Colonic mucosa (tissue), 4 donors: ENCODE data around the gene CEP76. TPM values are rescaled to one million over a fixed set of nuclear protein-coding genes. Genes with fewer than 3 reads are reported as not detected.

ENCODE experiments used
- DNase-seq: peaks from one replicate; pipeline ENCODE4 v3.0.0-alpha.2; 2020
- H3K27ac ChIP-seq: fragments of 200-600 bp; one replicate; pipeline ENCODE4 v1.8.0; 2021
- H3K27me3 ChIP-seq: fragments of 200-600 bp; one replicate; pipeline ENCODE4 v1.8.0; 2021
- H3K36me3 ChIP-seq: fragments of 200-600 bp; one replicate; pipeline ENCODE4 v1.8.0; 2021
- H3K4me1 ChIP-seq: fragments of 200-600 bp; one replicate; pipeline ENCODE4 v1.8.0; 2021; ENCODE audit warnings: mild to moderate bottlenecking
- H3K4me3 ChIP-seq: fragments of 200-600 bp; one replicate; pipeline ENCODE4 v1.8.0; 2021
- H3K9ac ChIP-seq, 2 donors: one replicate each; pipeline ENCODE4 v1.7.0; 2013; ENCODE audit warnings: control low read depth in 2 of 2, low read depth in 2 of 2, low read length in 2 of 2
- H3K9me3 ChIP-seq: fragments of 200-600 bp; one replicate; pipeline ENCODE4 v1.8.0; 2021
- CTCF ChIP-seq: fragments of 200-600 bp; IDR thresholded peaks from one replicate; pipeline ENCODE4 v1.8.0; 2022; ENCODE audit warnings: antibody characterized with exemption, mild to moderate bottlenecking
- intact Hi-C: fragments of 100-400 bp; cut with DNase I; formaldehyde crosslinking; loops from one replicate; pipeline ENCODE4 v1.14.1; 2022
- total RNA-seq, 2 donors: library from RNA; stranded (reverse); fragmentation: NEBNext Ultra II Directional in 1 of 2; extraction: Animal tissue kit (Norgen Biotek cat#: 25700) in 1 of 2; gene quantifications; one replicate each; pipeline ENCODE4 v1.2.1, GENCODE V29; 2021
- donor health status: healthy.
- donor health status: DM: no; HTN: no; CAD: no.
- donor health status: DM: no; HTN: no; CAD: no.

The CEP76 gene
- total RNA-seq, 2 donors from 2014 or later = 4.7 to 10.7 TPM

- intact Hi-C loops = no loop called here
- H3K27ac ChIP-seq = peak within 1 kb of the TSS; percentile 80
Observed at GRCh38 chr18:12657684-12658425, 44.7 kb downstream of the CEP76 start, which contains the start of gene SPIRE1. TSS of gene SPIRE1 (minus strand) at chr18:12658107. CDS start at chr18:12657866, 241 bp downstream.

GRCh38 chr18:12656938-12657683, 45.4 kb downstream of the CEP76 start:
- no peaks in the 10 kb centered on the region for H3K4me1 ChIP-seq
- DNase-seq = no peak
- H3K36me3 ChIP-seq = no peaks in the 10 kb centered on the region
- H3K4me3 ChIP-seq = peak overlapping the region; percentile 69
- H3K9me3 ChIP-seq = no peaks in the 10 kb centered on the region
- no peaks in the 10 kb centered on the region for H3K27me3 ChIP-seq
- intact Hi-C loops = no loop called here
- H3K9ac ChIP-seq = peak overlapping the region; percentile 61
- no peak for TF ChIP-seq CTCF
- H3K27ac ChIP-seq = peak overlapping the region; percentile 80

More at GRCh38 chr18:12657684-12658425, 44.7 kb downstream of the CEP76 start, which contains the start of gene SPIRE1:
- peak; percentile 68 for DNase-seq
- peak within 1 kb of the TSS; percentile 69 for H3K4me3 ChIP-seq
- H3K9ac ChIP-seq = peak within 1 kb of the TSS; percentile 61
- H3K27me3 ChIP-seq = no peaks in the 10 kb centered on the region
- no peaks in the 10 kb centered on the region for H3K9me3 ChIP-seq
- H3K4me1 ChIP-seq = no peaks in the 10 kb centered on the region
- no peaks in the 10 kb centered on the region for H3K36me3 ChIP-seq
- TF ChIP-seq CTCF = no peak

- Histone ChIP-seq H3K9ac (peak overlapping the region; percentile 61), H3K9me3 (no peaks in the 10 kb centered on the region), H3K4me3 (peak overlapping the region; percentile 69), H3K27me3 (no peaks in the 10 kb centered on the region), H3K4me1 (no peaks in the 10 kb centered on the region), H3K27ac (peak overlapping the region; percentile 80), H3K36me3 (no peaks in the 10 kb centered on the region)
- TF ChIP-seq CTCF = no peak
- DNase-seq = no peak
- intact Hi-C loops = no loop called here
Observed at GRCh38 chr18:12656605-12656937, 46.0 kb downstream of the CEP76 start.

- Histone ChIP-seq H3K9me3 (no peaks in the 10 kb centered on the region), H3K4me1 (no peaks in the 10 kb centered on the region), H3K9ac (no peak overlapping the region), H3K36me3 (no peaks in the 10 kb centered on the region), H3K27ac (no peak overlapping the region), H3K27me3 (no peaks in the 10 kb centered on the region), H3K4me3 (no peak overlapping the region)
- TF ChIP-seq CTCF = no peak
- intact Hi-C loops = no loop called here
- no peak for DNase-seq
Observed at GRCh38 chr18:12654971-12655370, 47.6 kb downstream of the CEP76 start.

GRCh38 chr18:12652861-12653401, 49.6 kb downstream of the CEP76 start:
- Histone ChIP-seq H3K9ac (no peak overlapping the region), H3K9me3 (no peaks in the 10 kb centered on the region), H3K4me1 (no peaks in the 10 kb centered on the region), H3K27me3 (no peaks in the 10 kb centered on the region), H3K36me3 (no peaks in the 10 kb centered on the region), H3K4me3 (no peak overlapping the region), H3K27ac (no peak overlapping the region)
- DNase-seq = no peak
- TF ChIP-seq CTCF = no peak
- intact Hi-C loops = no loop called here
